ENCODE measurements around the gene WNT7B. TPM values are rescaled to one million over a fixed set of nuclear protein-coding genes. Genes with fewer than 3 reads are reported as not detected.
A peak's percentile ranks its signal among the peaks of the same experiment; 100 is the strongest.

Gene WNT7B
- total and polyA plus RNA-seq, 2 donors, result 0.66 to 0.96 TPM

DNA sequence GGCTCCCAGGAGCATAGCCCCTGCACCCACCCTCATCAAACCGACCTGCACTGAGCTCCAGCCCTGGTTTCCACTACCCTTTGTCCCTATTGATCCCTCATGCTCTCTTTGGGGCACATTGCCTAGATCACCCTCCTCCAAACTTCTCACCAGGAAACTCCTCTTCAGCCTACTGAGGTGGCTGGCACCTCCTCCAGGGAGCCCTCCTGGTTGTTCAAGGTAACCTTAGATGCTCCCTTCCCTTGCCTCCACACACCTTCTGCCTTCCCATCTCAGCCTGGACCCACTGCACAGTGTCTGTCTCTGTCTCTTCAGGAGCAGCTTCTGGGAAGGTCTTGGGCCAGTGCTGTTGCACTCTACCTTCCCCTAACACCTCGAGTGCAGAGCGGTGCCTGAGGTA is 15.8 kb upstream of the WNT7B start:
- H3K9me3 ChIP-seq (ENCODE audit: control insufficient read depth in 2 of 2, insufficient read depth in 1 of 2, low read length in 1 of 2), result peaks cover 0 to 7% of the 10 kb centered on the region in 2 donors
- no peak for DNase-seq (ENCODE audit: low read depth in 6 of 9, low spot score in 9 of 9)
- H3K4me3 ChIP-seq (ENCODE audit: low read length in 2 of 2), result no peak overlapping the region
- H3K27me3 ChIP-seq (ENCODE audit: control insufficient read depth in 2 of 2, insufficient read depth in 1 of 2, low read length in 1 of 2), result peaks cover 0 to 5% of the 10 kb centered on the region in 2 donors
- H3K4me1 ChIP-seq (ENCODE audit: control insufficient read depth in 2 of 2, insufficient read depth in 2 of 2, low read length in 2 of 2), result peaks cover 5 to 11% of the 10 kb centered on the region in 2 donors
- no peak overlapping the region for H3K27ac ChIP-seq (ENCODE audit: low read depth in 1 of 2, low read length in 1 of 2)
- H3K36me3 ChIP-seq (ENCODE audit: control insufficient read depth in 2 of 2, insufficient read depth in 2 of 2, low read length in 1 of 2), result no peaks in the 10 kb centered on the region
- WGBS, result 86% methylated on average over 3 of the region's 3 CpGs

DNA sequence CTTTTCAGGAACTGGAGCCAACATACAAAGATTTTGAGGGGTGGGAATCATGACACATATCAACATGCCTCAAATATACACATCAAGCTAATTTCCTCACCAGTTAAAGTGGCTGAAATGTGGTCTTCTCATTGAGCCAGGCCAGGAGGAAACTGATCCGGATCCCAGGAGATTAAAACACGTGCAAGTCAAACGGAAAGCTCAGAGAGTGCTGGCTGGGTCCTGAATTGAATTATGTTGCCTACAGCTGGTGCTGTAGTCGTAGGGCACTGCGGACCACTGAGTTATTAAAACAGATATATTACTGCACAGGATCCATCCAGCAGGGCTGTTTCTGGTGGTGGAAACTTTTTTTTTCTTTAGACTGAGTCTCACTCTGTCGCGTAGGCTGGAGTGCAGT is 14.1 kb upstream of the WNT7B start:
- Histone ChIP-seq H3K9me3 (ENCODE audit: control insufficient read depth in 2 of 2, insufficient read depth in 1 of 2, low read length in 1 of 2) (peaks cover 0 to 22% of the 10 kb centered on the region in 2 donors), H3K4me1 (ENCODE audit: control insufficient read depth in 2 of 2, insufficient read depth in 2 of 2, low read length in 2 of 2) (no peaks in the 10 kb centered on the region), H3K27me3 (ENCODE audit: control insufficient read depth in 2 of 2, insufficient read depth in 1 of 2, low read length in 1 of 2) (peaks cover 0 to 5% of the 10 kb centered on the region in 2 donors), H3K4me3 (ENCODE audit: low read length in 2 of 2) (no peak overlapping the region), H3K36me3 (ENCODE audit: control insufficient read depth in 2 of 2, insufficient read depth in 2 of 2, low read length in 1 of 2) (no peaks in the 10 kb centered on the region), H3K27ac (ENCODE audit: low read depth in 1 of 2, low read length in 1 of 2) (no peak overlapping the region)
- no peak for DNase-seq (ENCODE audit: low read depth in 6 of 9, low spot score in 9 of 9)
- 94% methylated on average over 7 of the region's 7 CpGs for WGBS

DNA sequence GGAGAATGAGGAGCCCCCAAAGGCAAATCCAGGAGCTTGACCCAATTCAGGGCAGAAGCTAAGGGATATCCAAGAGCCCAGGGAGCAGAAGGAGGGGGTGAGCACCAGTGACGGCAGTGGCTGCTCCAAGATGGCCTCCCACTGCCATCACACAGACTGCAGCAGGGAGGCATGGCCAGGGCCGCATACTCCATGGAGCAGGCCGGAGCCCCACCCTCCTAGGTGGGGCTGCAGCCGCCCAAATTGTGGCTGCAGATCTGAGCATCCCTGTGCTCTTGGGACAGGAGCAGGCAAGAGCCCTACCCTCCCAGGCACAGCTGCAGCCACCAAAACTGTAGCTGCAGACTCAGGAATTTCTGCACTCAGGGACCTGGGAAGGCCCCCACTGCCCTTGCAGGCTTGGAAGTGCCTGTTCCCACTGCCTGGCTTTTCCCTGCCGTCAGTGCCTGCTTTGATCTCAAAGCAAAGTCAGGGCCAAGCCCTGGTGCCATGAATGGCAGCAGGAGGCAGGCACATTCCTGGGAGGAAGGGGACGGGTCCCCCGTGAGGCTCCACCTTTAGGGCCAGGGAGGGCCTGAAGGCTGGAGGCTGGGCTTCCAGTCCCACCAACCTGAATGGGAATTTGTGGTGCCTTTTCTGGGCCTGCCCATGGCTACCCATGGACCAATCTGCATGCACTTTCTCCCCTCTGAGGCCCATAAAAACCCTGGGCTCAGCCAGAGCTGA is 10.3 kb upstream of the WNT7B start:
- 98% methylated on average over 7 of the region's 7 CpGs for WGBS
- peaks cover 4 to 28% of the 10 kb centered on the region in 2 donors for H3K9me3 ChIP-seq (ENCODE audit: control insufficient read depth in 2 of 2, insufficient read depth in 1 of 2, low read length in 1 of 2)
- no peak for DNase-seq (ENCODE audit: low read depth in 6 of 9, low spot score in 9 of 9)

DNA sequence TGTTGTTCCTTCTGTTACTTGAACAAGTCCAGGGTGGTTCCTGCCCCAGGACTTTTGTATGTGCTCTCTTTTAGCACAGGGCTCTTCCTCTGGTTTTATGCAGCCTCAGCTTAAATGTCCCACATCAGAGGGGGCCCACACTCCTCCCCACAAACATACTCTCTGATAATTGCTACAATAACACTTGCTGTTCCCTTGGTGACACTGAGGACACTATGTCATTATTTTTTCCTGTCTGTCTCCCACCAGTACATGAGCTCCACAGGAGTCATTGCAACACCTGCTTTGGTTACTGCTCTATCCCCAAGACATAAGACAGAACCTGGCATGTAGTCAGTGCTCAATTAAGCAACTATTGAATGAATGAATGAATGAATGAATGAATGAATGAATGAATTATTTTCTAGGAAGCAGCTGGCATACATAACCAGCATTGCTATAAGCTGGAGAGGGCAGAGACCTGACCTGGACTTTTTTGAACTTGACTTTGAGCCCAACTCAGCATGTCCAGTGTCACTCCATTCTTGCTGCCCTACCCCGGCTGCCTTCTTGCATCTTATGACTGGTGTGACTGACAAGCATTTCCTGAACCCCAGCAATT is 7.5 kb upstream of the WNT7B start:
- Histone ChIP-seq H3K9me3 (ENCODE audit: control insufficient read depth in 2 of 2, insufficient read depth in 1 of 2, low read length in 1 of 2) (peaks cover 4 to 28% of the 10 kb centered on the region in 2 donors), H3K4me3 (ENCODE audit: low read length in 2 of 2) (no peak overlapping the region), H3K4me1 (ENCODE audit: control insufficient read depth in 2 of 2, insufficient read depth in 2 of 2, low read length in 2 of 2) (no peaks in the 10 kb centered on the region), H3K27me3 (ENCODE audit: control insufficient read depth in 2 of 2, insufficient read depth in 1 of 2, low read length in 1 of 2) (peaks cover 0 to 6% of the 10 kb centered on the region in 2 donors), H3K27ac (ENCODE audit: low read depth in 1 of 2, low read length in 1 of 2) (no peak overlapping the region), H3K36me3 (ENCODE audit: control insufficient read depth in 2 of 2, insufficient read depth in 2 of 2, low read length in 1 of 2) (no peaks in the 10 kb centered on the region)
- no peak for DNase-seq (ENCODE audit: low read depth in 6 of 9, low spot score in 9 of 9)
- 68% methylated on average over 1 of the region's 1 CpG for WGBS

More for the DNA sequence above, 10.3 kb upstream of the WNT7B start:
- peaks cover 0 to 2% of the 10 kb centered on the region in 2 donors for H3K27me3 ChIP-seq (ENCODE audit: control insufficient read depth in 2 of 2, insufficient read depth in 1 of 2, low read length in 1 of 2)
- H3K4me1 ChIP-seq (ENCODE audit: control insufficient read depth in 2 of 2, insufficient read depth in 2 of 2, low read length in 2 of 2), result no peaks in the 10 kb centered on the region
- no peak overlapping the region for H3K4me3 ChIP-seq (ENCODE audit: low read length in 2 of 2)
- H3K36me3 ChIP-seq (ENCODE audit: control insufficient read depth in 2 of 2, insufficient read depth in 2 of 2, low read length in 1 of 2), result no peaks in the 10 kb centered on the region
- H3K27ac ChIP-seq (ENCODE audit: low read depth in 1 of 2, low read length in 1 of 2), result no peak overlapping the region

DNA sequence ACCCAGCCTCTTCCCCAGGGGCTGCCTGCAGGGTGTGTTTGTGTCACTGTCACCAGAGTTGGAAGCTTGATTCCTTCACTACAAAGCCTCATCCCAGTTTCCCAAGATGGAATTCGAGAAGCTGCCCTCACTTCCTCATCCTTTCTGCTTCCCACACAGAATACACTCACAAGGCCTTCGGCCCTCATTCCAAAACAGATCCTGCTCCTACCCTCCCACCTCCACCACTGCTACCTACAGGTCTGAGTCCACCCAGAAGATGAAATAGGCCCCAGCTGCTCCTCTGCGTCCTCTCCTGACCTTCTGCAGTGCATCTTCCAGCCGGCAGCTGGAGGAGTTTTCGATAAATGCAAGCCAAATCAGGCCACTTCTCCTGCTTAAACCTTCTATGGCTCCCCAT is 6.8 kb upstream of the WNT7B start:
- peaks cover 4 to 28% of the 10 kb centered on the region in 2 donors for H3K9me3 ChIP-seq (ENCODE audit: control insufficient read depth in 2 of 2, insufficient read depth in 1 of 2, low read length in 1 of 2)
- peaks cover 0 to 13% of the 10 kb centered on the region in 2 donors for H3K27me3 ChIP-seq (ENCODE audit: control insufficient read depth in 2 of 2, insufficient read depth in 1 of 2, low read length in 1 of 2)
- no peak overlapping the region for H3K27ac ChIP-seq (ENCODE audit: low read depth in 1 of 2, low read length in 1 of 2)
- DNase-seq (ENCODE audit: low read depth in 6 of 9, low spot score in 9 of 9), result no peak
- H3K4me1 ChIP-seq (ENCODE audit: control insufficient read depth in 2 of 2, insufficient read depth in 2 of 2, low read length in 2 of 2), result peaks cover 0 to 4% of the 10 kb centered on the region in 2 donors
- 92% methylated on average over 5 of the region's 5 CpGs for WGBS
- H3K36me3 ChIP-seq (ENCODE audit: control insufficient read depth in 2 of 2, insufficient read depth in 2 of 2, low read length in 1 of 2), result no peaks in the 10 kb centered on the region
- H3K4me3 ChIP-seq (ENCODE audit: low read length in 2 of 2), result no peak overlapping the region

DNA sequence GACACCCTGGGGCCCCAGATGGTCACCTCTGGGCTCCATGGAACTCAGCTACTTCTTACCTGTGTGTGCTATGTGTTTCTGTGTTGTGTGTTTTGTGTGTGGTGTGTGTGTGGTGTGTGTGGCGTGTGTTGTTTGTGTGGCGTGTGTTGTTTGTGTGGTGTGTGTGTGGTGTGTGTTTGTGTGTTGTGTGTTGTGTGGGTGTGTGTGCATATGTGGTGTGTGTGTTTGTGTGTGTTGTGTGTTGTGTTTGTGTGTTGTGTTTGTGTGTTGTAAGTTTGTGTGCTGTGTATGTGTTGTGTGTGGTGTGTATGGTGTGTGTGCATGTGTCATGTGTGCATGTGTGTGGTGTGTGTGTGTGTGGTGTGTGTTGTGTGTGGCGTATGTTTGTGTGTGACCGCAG is 3.8 kb upstream of the WNT7B start:
- Histone ChIP-seq H3K27ac (ENCODE audit: low read depth in 1 of 2, low read length in 1 of 2) (no peak overlapping the region), H3K4me3 (ENCODE audit: low read length in 2 of 2) (no peak overlapping the region), H3K36me3 (ENCODE audit: control insufficient read depth in 2 of 2, insufficient read depth in 2 of 2, low read length in 1 of 2) (no peaks in the 10 kb centered on the region), H3K9me3 (ENCODE audit: control insufficient read depth in 2 of 2, insufficient read depth in 1 of 2, low read length in 1 of 2) (peaks cover 2 to 5% of the 10 kb centered on the region in 2 donors), H3K4me1 (ENCODE audit: control insufficient read depth in 2 of 2, insufficient read depth in 2 of 2, low read length in 2 of 2) (peaks cover 10 to 19% of the 10 kb centered on the region in 2 donors), H3K27me3 (ENCODE audit: control insufficient read depth in 2 of 2, insufficient read depth in 1 of 2, low read length in 1 of 2) (peaks cover 29 to 39% of the 10 kb centered on the region in 2 donors)
- WGBS, result 95% methylated on average over 4 of the region's 4 CpGs
- no peak for DNase-seq (ENCODE audit: low read depth in 6 of 9, low spot score in 9 of 9)

DNA sequence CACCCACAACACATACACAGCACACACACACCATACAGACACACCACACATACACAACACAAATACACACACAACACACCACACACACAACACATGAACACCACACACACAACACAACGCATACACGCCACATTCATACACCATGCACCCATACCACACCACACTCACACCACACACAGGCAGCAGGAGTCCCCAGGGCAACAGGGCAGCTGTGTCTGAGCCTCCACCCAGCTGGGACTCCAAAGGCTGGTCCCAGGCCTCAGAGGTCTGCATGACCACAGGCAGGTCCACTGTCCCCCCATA is 3.3 kb upstream of the WNT7B start:
- Histone ChIP-seq H3K4me1 (ENCODE audit: control insufficient read depth in 2 of 2, insufficient read depth in 2 of 2, low read length in 2 of 2) (peaks cover 11 to 19% of the 10 kb centered on the region in 2 donors), H3K27ac (ENCODE audit: low read depth in 1 of 2, low read length in 1 of 2) (no peak overlapping the region), H3K27me3 (ENCODE audit: control insufficient read depth in 2 of 2, insufficient read depth in 1 of 2, low read length in 1 of 2) (peaks cover 35 to 45% of the 10 kb centered on the region in 2 donors), H3K36me3 (ENCODE audit: control insufficient read depth in 2 of 2, insufficient read depth in 2 of 2, low read length in 1 of 2) (no peaks in the 10 kb centered on the region), H3K9me3 (ENCODE audit: control insufficient read depth in 2 of 2, insufficient read depth in 1 of 2, low read length in 1 of 2) (peaks cover 0 to 4% of the 10 kb centered on the region in 2 donors), H3K4me3 (ENCODE audit: low read length in 2 of 2) (no peak overlapping the region)
- 99% methylated on average over 2 of the region's 2 CpGs for WGBS
- no peak for DNase-seq (ENCODE audit: low read depth in 6 of 9, low spot score in 9 of 9)

DNA sequence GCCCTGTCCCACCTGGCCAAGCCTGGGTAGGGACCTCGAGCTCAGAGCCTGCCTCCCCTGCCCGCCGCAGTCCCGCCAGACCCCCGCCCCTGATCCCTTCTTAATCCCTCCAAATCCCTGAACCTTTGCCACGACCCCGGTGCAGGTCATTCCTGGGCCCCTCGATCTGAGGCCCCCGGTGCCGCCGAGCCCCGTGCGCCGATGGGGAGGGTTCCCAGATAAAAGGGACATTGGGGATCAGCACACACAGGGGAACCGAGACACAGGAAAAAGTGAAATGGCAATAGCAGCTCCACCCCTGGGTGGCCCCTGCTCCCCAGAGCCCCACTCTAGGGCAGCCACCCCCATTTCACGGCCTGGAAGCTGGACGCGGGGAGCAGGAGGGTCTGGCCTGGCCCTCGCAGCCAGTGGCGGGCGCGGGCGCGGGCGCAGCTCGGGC is 1.3 kb upstream of the WNT7B start:
- peak overlapping the region in 1 of 2 donors; percentile 49 for H3K4me3 ChIP-seq (ENCODE audit: low read length in 2 of 2)
- 7% methylated on average over 26 of the region's 26 CpGs for WGBS
- H3K9me3 ChIP-seq (ENCODE audit: control insufficient read depth in 2 of 2, insufficient read depth in 1 of 2, low read length in 1 of 2), result no peaks in the 10 kb centered on the region
- peaks cover 11 to 19% of the 10 kb centered on the region in 2 donors for H3K4me1 ChIP-seq (ENCODE audit: control insufficient read depth in 2 of 2, insufficient read depth in 2 of 2, low read length in 2 of 2)
- peaks cover 51 to 64% of the 10 kb centered on the region in 2 donors for H3K27me3 ChIP-seq (ENCODE audit: control insufficient read depth in 2 of 2, insufficient read depth in 1 of 2, low read length in 1 of 2)
- no peak overlapping the region for H3K27ac ChIP-seq (ENCODE audit: low read depth in 1 of 2, low read length in 1 of 2)
- no peaks in the 10 kb centered on the region for H3K36me3 ChIP-seq (ENCODE audit: control insufficient read depth in 2 of 2, insufficient read depth in 2 of 2, low read length in 1 of 2)
- DNase-seq (ENCODE audit: low read depth in 6 of 9, low spot score in 9 of 9), result no peak

DNA sequence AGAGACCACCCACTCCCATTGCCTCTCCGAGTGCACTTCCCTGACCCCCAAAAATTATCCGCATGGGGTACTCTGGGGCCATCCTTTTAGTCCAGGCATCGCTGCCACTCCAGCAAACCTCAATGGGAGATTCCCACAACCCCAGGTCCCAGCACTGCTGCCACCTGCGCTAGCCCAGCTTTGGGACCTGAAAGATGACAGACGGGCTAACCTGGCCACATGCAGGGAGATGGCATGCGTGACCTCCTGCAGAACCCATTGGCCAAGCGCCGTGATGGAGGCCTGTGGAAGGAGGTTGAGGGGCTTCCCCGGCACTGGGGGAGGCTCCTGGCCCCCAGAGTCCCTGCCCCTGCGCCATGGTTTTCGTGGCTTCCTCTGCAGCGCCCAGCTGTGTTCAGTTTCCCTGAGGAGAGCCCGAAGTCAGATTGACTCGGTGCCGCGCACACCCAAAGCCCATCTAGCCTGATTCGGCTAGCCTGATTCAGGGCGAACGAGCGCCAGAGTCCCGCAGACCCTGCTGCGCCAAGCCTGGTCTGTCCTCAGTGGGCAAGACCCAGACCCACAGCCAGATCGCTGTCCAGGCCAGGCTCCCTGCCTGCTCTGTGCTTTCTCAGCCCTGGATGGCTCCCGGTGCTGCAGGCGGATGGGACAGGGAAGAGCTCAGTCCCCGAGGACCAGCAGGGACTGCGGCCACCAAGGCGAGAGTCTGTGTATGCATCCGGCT is 751 bp upstream of the WNT7B start:
- H3K4me3 ChIP-seq (ENCODE audit: low read length in 2 of 2), result no peak overlapping the region
- H3K36me3 ChIP-seq (ENCODE audit: control insufficient read depth in 2 of 2, insufficient read depth in 2 of 2, low read length in 1 of 2), result no peaks in the 10 kb centered on the region
- no peaks in the 10 kb centered on the region for H3K9me3 ChIP-seq (ENCODE audit: control insufficient read depth in 2 of 2, insufficient read depth in 1 of 2, low read length in 1 of 2)
- H3K27me3 ChIP-seq (ENCODE audit: control insufficient read depth in 2 of 2, insufficient read depth in 1 of 2, low read length in 1 of 2), result peaks cover 57 to 70% of the 10 kb centered on the region in 2 donors
- WGBS, result 6% methylated on average over 29 of the region's 29 CpGs
- H3K27ac ChIP-seq (ENCODE audit: low read depth in 1 of 2, low read length in 1 of 2), result no peak overlapping the region
- no peak for DNase-seq (ENCODE audit: low read depth in 6 of 9, low spot score in 9 of 9)
- peaks cover 11 to 19% of the 10 kb centered on the region in 2 donors for H3K4me1 ChIP-seq (ENCODE audit: control insufficient read depth in 2 of 2, insufficient read depth in 2 of 2, low read length in 2 of 2)

Measured in thymus (tissue), 11 donors.